HG03045 (cell line): ENCODE data around the gene RNF40.

Source experiments
- ATAC-seq: cut with Tn5 transposase; IDR thresholded peaks from one replicate; pipeline ENCODE4 v1.9.1; 2021; ENCODE audit warnings: mild to moderate bottlenecking, moderate library complexity; ENCODE audit not compliant: unreplicated experiment

Gene RNF40

GRCh38 chr16:30761928-30762902 is at the start of gene RNF40, which contains the start of gene CFAP119:
TSS of gene RNF40 (plus strand) at chr16:30762322. CDS start at chr16:30762546, 224 bp downstream.
TSS of gene CFAP119 (minus strand) at chr16:30762062. CDS start at chr16:30761748, 314 bp downstream.
- ATAC-seq = peak; percentile 87

GRCh38 chr16:30715750-30716445 is 46.2 kb upstream of the RNF40 start:
- ATAC-seq = no peak

GRCh38 chr16:30720086-30720485 is 42.0 kb upstream of the RNF40 start:
- ATAC-seq = no peak

GRCh38 chr16:30720694-30721093 is 41.4 kb upstream of the RNF40 start:
- no peak for ATAC-seq

- no peak for ATAC-seq
These were observed 41.0 kb upstream of the RNF40 start for GRCh38 chr16:30721167-30721566.

GRCh38 chr16:30721606-30722005 is 40.5 kb upstream of the RNF40 start:
- no peak for ATAC-seq

- no peak for ATAC-seq
These were observed 39.7 kb upstream of the RNF40 start for GRCh38 chr16:30722443-30722842.

- ATAC-seq = no peak
These were observed 39.2 kb upstream of the RNF40 start for GRCh38 chr16:30722916-30723315.

GRCh38 chr16:30723725-30724355 is 38.3 kb upstream of the RNF40 start:
- no peak for ATAC-seq

GRCh38 chr16:30724641-30725417 is 37.3 kb upstream of the RNF40 start:
- ATAC-seq = no peak

- no peak for ATAC-seq
These were observed 36.7 kb upstream of the RNF40 start for GRCh38 chr16:30725418-30725792.

- ATAC-seq = no peak
These were observed 33.8 kb upstream of the RNF40 start for GRCh38 chr16:30728321-30728720.

GRCh38 chr16:30728899-30729672 is 33.0 kb upstream of the RNF40 start:
- ATAC-seq = no peak

GRCh38 chr16:30731411-30731810 is 30.7 kb upstream of the RNF40 start:
- no peak for ATAC-seq

- ATAC-seq = no peak
These were observed 24.9 kb upstream of the RNF40 start for GRCh38 chr16:30736995-30737793.

- no peak for ATAC-seq
These were observed 24.1 kb upstream of the RNF40 start for GRCh38 chr16:30737794-30738648.

- ATAC-seq = no peak
These were observed 22.9 kb upstream of the RNF40 start for GRCh38 chr16:30738984-30739951.
